IPS-18c (cell line): Measurements from ENCODE around the gene PIK3R6.

Experiments used
- H3K4me3 ChIP-seq: 2 replicates; pipeline ENCODE4 v1.7.0; 2013; ENCODE audit warnings: low read depth, mild to moderate bottlenecking, low read length, moderate library complexity; ENCODE audit not compliant: insufficient read depth
- H3K9me3 ChIP-seq: one replicate; pipeline ENCODE4 v1.6.1; 2013; ENCODE audit warnings: mild to moderate bottlenecking, low read length, moderate library complexity; ENCODE audit not compliant: control insufficient read depth, insufficient read depth

The PIK3R6 gene

DNA sequence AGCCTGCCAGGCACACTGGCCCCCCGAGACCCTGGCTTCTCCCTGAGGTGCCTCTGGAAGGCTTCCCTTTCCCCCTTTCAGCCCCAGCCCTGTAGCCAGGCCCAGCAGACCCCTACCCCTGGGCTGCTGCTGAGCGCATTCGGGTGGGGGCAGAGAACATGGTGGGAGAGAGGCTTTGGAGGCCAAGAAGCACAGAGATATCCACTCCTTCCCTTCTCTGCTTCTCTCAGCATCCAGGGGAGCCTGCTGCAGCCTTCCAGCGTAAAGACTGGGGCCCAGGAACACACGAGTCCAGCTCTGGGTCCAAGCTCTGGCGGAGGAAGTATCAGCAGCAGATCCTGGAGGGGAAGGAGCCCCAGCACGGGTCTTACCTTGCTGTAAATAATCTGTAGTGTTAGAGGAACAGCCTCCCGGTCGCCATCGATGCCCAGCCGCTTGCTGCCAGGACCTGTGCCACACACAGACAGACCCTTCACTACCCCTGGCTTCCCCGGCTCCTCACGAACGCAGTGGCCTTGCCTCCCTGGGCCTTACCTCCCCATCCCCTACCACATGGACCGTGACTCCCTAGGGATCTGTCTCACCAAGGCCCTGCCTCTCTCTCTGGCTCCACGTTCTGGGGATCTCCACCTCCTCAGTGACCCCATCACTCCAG, 17.0 kb upstream of the PIK3R6 start:
- no peaks in the 10 kb centered on the region for H3K9me3 ChIP-seq
- H3K4me3 ChIP-seq, result no peak overlapping the region

DNA sequence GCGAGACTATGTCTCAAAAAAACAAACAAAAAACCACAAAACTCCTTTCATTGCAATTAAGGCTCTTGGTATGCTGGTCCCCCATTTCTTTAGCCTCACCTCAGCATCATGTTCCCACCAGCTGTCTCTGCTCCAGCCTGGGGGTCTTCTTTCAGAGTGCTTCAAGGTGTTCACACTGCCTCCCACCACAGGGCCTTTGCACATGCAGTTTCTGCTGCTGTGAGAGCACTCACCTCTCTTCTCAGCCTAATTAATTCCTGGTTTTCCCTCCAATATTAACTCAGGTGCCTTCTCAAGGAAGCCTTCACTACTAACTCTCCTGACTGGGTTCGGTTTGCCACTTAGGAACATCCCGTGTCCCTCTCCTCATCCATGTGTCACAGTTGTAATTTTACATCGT, 15.9 kb upstream of the PIK3R6 start:
- H3K9me3 ChIP-seq, result no peaks in the 10 kb centered on the region
- H3K4me3 ChIP-seq, result no peak overlapping the region

DNA sequence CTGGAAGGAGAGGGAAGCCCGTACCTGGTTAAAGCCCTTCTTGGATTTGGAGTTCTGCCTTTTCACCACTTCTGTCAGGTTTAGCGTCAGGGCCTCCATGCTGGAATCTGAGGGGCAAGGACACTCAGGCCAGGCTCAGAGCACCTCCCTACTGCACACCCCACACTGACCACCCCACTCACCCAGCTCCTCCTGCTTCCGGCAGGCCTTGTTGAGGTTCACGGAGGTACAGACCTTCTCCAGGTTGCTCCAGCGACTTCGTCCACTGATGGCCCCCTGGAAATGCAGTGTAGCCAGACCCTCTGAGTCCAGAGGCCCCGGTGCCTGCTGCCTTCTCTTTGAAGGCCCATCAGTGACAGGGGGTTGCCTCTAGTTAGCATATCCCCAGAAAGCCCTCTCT, 14.1 kb upstream of the PIK3R6 start:
- Histone ChIP-seq H3K4me3 (no peak overlapping the region), H3K9me3 (no peaks in the 10 kb centered on the region)

DNA sequence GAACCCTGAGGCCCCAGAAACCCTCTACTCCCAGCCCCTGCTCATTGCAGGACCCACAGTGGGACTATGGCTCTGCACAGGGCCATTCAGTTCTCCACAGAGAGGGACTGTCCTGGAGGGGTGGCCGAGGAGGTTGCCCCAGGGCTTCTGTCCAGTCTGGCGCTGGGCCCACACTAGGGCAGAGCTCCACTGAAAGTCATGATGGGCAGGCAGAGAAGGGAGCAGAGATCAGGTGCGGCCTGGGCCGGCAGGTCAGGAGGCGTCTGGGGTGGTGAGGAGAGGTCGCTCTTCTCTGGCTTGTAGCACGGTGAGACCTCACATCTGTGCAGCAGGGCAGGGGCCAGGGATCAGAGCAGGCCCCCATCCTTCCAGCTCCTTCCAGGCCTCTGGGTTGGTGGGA, 13.0 kb upstream of the PIK3R6 start:
- H3K4me3 ChIP-seq, result no peak overlapping the region
- no peaks in the 10 kb centered on the region for H3K9me3 ChIP-seq

DNA sequence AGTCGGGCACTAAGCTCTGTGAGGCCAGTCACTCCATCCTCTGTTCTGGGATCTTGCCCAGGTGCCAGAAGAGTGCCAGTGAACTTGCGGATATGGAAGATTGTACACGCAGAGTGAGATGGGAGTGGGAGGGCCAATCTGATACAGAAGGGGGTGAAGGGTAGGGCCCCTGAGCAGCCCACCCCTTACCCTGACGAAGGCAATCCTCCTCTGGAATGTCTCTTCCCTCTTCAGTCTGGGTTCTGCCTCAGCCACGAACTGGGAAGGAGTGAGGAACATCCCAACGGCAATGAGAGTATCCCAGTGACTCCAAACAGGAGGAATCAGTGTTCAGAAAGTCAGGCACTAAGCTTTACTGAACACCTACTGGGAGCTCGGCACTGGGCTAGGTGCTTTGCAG, 11.9 kb upstream of the PIK3R6 start:
- no peak overlapping the region for H3K4me3 ChIP-seq
- no peaks in the 10 kb centered on the region for H3K9me3 ChIP-seq

DNA sequence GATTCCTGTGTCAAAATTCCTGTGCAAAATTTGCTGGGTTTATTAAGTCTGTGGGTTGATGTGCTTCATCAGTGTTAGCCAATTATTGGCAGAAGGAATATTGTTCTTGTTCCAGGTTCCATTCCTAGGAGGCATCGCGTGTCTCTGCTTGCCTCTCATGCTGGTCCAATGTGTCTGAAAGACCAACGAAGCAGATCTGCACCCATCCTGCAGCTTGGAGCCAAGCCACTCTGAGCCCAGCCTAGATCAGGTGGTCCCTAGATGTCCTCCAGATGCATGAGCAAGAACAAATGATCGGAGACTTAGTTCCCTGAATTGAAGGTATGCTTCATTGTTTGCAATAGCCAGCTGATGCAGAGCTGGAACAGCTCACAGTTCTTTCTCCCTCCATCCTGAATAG, 10.5 kb upstream of the PIK3R6 start:
- Histone ChIP-seq H3K4me3 (no peak overlapping the region), H3K9me3 (peaks cover under 1% of the 10 kb centered on the region)

DNA sequence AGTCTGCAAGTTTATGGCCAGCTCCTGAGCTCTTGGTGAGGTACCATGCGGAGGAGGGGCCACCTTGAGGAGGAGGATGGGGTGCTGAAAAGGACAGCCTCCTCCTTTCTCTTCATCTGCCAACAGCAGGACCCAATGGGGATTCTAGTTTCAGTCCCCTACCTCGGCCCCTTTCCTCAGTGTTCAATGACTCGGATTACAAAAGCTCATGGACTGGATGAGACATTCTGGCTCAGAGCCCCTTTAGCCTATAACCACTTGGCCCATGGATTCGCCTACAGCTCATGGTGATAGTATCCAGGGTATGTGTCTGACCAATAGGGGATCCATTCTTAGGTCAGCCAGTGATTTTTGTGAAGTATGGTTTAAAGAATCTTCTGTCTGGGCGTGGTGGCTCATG, 8.5 kb upstream of the PIK3R6 start:
- Histone ChIP-seq H3K9me3 (peaks cover 4% of the 10 kb centered on the region), H3K4me3 (no peak overlapping the region)

DNA sequence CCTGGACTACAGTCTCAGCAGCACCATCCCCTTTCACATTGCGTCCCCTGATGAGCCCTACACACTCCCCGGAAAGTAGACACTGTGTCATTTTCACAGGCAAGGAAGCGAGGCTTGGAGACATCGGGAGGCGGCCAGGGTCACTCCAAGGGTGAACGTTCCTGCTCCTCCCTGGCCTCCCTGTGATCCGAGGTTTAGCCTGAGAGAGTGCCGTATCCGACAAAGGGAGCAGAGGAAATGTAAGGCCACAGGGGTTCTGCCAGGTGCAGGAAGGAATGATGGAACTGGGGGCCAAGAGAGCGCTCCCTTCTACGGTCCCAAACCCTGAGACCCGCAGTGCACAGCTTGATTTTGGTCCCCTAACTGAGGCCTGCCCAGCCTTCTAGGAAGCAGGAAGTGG, 8.0 kb upstream of the PIK3R6 start:
- Histone ChIP-seq H3K9me3 (peaks cover 4% of the 10 kb centered on the region), H3K4me3 (no peak overlapping the region)

DNA sequence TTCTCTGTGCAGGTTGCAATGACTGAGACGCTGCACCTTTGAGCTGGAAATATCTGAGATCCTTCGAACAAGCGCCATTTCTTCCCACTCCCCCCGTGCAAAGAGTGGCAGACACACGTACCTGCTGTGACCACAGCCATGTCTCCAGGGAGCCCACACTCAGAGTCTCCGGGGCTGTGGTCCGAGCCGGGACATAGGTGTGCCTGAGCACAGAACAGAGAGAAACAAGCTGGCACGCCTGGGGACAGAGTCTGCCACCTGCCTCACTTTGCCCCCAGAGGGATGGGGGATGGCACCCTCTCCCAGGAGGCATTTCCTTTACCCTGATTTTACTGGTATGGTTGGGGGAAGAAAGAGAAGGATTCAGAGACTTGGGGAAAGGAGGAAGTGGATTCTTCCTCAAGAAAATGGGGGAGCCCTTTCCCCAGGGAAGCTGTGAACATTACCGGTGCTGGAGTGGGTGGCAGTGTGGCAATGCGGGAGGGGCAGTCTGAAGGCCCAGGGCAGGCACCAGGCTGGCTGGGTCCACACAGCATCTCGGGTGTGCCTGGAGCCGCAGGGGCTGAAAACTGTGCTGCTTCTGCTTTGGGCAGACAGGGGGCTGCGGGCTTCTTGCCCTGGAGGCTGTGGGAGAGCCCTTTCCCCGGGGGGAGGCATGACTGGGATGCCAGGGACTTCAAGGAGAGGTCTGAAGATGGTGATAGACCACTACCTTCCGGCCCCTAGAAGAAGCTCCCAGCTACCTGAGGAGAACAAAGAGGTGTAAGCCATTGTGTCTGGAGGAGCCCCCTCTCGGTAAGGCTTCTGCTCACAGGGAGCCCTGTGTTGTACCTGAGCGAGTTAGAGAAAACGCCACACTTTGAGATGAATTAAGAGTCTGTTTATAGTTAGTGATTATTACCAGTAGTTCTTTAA, 6.6 kb upstream of the PIK3R6 start:
- H3K4me3 ChIP-seq, result no peak overlapping the region
- peaks cover 4% of the 10 kb centered on the region for H3K9me3 ChIP-seq

DNA sequence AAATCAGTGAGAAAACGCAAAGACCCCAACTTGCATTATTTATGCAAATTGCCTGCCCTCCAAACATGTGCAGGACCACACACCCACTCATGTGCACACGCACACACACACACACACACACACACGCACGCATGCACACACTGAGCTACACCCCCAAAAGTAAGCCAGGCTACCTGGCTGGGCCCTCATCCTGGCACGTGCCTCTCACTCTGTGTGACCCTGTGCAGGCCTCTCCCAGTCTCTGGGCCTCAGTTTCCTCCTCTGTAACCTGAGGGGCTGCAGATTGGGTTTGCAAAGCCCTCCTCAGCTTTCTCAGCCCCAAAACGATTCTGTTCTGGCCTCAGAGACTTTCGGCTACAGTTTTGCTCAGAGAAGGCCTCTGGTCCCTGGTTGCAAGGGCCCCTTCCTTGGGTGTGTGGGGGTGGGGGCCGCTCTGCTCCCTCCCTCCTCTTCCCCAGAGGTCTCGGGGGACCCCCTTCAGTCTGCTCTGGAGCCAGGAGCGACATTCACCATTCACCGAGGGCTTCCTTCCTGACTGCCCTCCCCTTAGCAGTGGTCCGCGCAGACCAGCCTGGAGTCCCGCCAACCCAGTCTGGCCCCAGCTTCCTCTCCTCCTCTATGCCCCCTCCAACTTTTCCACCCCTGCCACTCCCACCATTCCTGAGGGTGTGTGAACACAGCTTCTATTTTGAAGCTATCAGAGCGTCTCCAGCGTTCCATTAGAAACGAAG, 5.4 kb upstream of the PIK3R6 start:
- H3K9me3 ChIP-seq, result peaks cover 4% of the 10 kb centered on the region
- no peak overlapping the region for H3K4me3 ChIP-seq

DNA sequence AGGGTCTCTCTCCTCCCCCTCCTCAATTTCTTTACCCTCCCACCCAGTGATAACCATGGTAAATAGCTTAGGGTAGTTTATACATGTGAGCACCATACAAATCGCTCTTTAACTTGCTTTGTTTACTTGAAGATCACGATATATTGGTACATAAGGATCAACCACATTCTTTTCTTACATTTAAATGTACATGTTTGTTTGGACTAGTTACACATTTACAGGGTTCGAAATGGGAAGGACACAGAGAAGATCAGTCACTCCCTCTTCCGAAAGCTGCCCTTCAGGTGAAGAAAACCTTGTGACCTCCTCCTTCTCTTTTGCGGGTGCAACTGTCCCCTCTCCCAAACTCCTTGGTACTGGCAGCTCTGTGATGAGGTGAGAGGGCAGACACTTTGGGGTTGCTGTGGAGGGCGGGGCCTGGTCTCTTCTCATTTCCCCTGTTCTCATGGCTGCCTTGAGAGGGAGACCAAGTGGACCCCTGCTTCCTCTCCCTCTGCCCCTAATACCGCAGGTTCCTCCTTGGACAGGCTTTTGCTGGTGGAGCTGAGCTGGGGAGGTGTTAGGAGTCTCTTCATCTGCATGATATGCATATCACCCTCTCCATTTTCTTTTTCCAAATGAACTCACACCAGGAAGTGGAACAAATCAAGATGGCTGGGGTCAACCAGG, 4.7 kb upstream of the PIK3R6 start:
- Histone ChIP-seq H3K4me3 (no peak overlapping the region), H3K9me3 (peaks cover 4% of the 10 kb centered on the region)

DNA sequence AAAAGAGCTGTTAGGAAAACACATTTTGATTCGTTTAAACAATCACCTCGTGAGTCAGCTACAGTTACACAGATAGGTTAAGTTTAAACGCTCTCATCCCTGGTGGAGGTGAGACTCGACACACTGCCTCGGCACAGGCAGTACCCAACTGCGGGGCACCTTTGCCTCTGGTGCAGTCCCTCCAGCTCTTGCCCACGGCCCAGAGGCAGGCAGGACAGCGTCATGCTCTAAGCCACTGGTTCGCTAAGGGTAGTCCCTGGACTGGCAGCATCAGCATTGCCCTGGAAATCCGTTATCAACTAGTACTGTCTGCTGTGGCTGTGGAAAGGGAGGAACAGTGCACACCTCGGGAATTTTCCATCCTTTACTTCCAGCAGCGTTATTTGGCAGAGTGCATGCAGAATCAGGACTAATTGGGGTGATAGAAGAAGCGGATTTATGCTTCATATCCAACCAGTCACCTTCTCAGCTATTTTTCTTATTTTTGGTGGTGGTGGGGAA, 3.7 kb upstream of the PIK3R6 start:
- Histone ChIP-seq H3K9me3 (peaks cover 4% of the 10 kb centered on the region), H3K4me3 (no peak overlapping the region)

DNA sequence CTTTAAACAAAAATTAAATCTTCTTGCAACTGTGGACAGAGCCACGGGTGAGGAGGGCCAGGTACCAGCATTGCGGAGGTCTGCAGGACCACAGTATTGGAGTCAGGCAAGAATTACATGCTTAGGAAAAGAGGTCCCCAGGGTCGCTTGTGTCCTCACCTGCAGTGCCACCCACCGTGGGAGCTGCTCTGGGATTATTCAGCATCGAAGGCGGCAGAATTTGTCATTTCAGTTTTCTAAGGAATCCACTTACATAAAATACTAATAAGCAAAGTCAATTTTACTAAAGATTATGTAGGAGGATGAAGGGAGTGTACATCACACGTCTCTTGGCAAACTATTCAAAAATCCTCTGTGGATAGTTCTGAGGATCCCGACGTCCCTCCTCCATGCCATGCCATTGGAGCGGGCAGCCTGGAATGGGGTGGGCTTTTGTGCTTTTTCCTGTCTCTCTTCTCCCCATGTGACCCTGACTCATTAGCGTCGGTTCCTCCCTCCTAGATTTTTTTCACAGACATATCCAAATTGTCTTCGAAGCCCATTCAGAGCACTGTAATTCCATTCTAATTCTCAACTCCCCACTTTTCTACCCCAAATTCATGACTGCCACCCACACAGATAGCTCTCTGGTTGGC, 3.0 kb upstream of the PIK3R6 start:
- Histone ChIP-seq H3K9me3 (peaks cover 4% of the 10 kb centered on the region), H3K4me3 (no peak overlapping the region)

DNA sequence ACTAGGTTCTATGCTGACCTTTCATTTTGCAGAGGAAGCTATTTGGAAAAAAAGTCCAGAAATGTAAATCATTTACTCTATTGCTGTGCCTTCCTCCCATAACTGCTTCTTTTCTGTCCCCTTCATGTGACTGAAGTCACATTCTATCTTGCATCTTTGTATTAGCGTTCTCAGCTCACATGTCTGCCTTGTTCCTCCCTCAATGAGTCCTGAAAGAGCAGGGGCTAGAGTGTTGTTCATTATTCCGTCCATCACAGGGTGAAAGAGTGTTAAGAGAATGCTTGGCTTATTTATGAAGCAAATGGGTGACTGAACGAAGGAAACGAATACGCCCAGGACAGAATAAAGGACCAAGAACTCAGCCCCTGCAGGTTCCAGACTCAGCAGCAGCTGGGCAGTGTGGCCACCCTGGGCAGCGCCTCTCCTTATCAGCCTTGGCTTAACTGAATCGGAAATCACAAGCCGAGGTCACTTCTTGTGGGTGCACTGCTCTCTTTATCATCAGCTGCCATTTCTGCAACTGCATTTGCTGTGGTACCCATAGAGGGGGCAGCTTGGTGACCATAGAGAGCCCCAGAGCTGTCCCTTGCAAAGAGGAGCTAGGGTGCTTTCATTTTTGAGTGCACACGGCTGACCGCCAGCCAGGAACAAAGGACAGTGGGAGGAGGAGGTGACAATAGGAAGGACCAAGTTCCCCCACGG, 1.8 kb upstream of the PIK3R6 start:
- H3K9me3 ChIP-seq, result peaks cover 4% of the 10 kb centered on the region
- no peak overlapping the region for H3K4me3 ChIP-seq

DNA sequence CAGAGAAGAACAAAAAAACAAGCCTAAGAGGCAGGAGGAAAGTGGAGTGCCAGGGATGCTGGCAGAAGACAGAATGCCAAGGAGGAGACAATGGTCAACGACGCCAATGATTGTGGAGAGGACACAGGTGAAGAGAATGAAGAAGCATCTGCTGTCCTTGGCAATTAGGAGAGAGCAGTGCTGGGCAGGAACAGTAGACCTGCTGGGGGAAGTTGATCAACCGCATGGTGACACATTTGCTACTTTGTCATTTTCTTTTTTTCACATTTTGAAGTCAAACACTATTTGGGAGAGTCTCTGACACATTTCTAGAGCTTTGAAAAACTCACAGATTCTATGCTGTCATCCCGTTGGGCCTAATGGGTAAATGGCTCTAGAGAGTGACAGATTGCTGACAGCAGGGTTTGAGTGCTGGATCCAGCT, 1.1 kb upstream of the PIK3R6 start:
- no peak overlapping the region for H3K4me3 ChIP-seq
- peaks cover 4% of the 10 kb centered on the region for H3K9me3 ChIP-seq

DNA sequence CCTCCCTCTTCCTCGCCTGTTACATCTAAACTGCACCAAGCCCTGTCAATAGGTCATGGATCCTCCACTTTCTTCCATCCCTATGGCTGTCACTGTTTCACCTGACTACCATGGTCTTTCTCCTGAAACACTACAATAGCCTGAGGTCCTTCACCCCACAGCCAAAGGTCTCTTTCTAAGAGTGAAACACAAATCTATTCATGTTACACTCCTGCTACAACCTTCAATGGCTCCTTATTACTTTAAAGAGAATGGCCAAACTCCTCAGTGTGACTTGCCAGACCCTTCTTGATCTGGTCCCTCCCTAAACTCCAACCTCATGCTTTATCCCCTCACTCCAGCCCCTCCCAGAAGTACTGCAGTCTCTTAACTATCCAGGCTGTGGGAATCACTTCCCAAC, 618 bp upstream of the PIK3R6 start:
- no peak overlapping the region for H3K4me3 ChIP-seq

More for the DNA sequence above, 618 bp upstream of the PIK3R6 start:
- peaks cover 4% of the 10 kb centered on the region for H3K9me3 ChIP-seq
